GM18861 (cell line): Measurements from ENCODE around the gene HIRA.

Experiments used
- ATAC-seq: cut with Tn5 transposase; IDR thresholded peaks from one replicate; pipeline ENCODE4 v1.9.1; 2021; ENCODE audit not compliant: unreplicated experiment

Gene HIRA

DNA sequence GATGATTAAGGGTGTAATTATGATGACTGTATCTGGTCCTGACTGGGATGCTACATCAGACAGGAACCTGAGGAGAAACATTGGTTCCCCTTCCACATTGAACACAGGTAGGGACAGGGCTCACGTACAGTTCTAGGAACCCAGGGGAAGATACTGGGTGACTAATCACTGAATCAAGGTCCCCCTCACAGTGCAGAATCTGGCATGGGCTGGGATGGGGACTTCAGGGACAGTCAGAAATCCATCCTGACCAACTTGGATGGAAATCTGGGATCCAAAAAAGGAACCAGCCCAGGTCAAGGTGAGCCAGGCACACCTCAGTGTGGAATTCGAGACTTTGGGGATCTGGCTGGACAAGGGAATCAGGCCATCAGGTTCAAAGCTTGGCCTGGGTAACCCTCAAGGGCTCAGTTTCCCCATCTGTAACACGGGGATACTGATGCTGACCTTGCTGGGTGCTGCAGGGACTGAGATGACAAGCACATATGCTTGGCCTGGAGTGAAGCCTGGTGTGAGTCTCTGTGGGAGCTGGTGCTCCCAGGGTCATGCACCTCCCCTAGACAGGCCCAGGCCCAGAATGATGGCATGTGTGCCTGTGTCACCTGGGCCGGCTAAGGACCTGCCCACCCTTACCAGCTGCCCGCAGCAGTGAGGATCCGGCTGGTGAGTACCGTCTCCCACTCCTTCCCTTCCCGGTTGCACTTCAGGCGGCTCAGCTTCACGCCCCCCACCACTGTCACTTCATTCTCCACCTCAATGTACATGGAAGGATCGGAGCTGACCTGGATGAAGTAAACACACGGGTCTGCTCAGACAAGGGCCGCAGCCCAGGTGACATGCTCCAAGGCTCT, 72.6 kb downstream of the HIRA start:
- ATAC-seq: no peak

DNA sequence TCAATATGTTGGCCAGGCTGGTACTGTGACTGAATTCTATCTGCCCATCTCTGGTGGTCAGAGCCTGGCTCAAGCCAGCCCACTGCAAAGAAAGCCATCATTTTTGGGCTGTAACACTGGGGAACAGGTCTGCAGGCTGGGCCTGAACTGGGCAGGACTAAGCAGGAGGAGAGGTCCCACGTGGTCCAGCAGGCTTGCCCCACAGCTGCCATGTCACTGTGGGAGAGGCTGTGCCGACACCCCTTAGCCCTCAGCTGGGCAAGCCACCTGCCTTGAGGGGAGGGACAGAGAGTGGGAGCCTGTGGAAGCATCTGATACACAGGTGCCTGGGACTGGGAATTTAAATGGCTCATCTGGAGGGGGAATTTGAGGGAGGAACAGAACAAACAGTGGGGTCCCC, 73.3 kb downstream of the HIRA start:
- ATAC-seq: no peak

DNA sequence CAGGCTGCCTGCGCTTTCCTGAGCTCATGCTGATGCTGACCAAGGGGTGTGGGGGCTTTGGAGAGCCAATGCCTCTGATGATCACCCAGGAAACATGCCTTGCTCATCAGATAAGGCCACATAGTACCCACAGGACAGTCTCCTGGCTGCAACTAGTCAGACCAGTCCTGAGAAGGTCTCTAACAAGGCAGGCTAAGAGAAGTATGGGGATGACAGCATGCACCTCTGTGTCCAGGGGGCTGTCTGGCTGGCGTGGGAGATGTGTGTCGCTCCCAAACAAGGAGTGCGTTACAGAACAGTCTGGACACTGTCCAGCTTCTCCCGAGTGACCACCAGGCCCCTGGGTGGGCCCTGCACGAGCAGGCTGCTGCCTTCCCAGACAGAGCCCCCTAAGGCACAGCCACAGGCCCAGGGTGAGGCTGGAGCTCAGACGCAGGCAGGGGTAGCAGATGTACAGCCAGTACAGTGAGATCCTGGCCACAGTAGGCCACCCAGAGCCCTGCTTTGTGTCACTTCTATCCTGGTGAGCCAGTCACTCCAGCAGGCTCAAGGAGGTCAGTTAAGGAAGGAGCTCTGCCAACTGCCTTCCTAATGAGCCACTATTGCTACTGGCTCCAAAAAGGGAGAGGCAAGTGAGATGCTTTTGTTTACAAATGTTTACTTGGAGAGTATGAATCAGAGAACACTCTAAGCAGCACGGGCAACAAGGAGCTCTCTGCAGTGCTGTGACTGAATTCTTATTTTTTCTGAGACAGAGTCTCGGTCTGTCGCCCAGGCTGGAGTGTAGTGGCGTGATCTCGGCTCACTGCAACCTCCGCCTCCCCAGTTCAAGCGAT, 74.0 kb downstream of the HIRA start:
- no peak for ATAC-seq

DNA sequence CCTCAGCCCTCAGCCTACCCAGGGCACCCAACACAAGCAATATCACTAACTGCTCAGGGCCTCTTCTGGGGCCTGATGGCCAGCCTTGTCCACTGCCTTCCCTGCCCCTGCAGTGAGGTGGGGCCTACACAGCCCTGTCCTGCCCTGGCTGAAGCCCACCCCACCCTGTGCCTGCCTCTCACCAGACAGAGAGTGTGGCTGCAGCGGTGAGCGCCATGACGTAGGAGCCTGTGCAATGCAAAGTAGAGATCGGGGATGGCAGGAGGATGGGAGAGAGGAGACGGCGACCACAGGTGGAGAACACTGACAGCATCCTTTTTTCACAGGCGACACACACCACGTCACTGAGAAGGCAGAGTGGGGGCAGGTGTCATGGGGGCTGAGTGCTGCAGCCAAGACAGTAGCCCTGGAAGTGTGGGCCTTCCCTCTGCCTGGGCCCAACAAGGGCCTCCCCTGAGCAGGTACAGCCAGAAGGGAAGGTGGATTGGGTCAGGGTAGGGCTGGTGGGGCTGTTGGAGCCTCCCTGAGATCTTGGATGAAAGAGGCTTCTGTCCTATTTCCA, 74.7 kb downstream of the HIRA start:
- ATAC-seq: no peak

DNA sequence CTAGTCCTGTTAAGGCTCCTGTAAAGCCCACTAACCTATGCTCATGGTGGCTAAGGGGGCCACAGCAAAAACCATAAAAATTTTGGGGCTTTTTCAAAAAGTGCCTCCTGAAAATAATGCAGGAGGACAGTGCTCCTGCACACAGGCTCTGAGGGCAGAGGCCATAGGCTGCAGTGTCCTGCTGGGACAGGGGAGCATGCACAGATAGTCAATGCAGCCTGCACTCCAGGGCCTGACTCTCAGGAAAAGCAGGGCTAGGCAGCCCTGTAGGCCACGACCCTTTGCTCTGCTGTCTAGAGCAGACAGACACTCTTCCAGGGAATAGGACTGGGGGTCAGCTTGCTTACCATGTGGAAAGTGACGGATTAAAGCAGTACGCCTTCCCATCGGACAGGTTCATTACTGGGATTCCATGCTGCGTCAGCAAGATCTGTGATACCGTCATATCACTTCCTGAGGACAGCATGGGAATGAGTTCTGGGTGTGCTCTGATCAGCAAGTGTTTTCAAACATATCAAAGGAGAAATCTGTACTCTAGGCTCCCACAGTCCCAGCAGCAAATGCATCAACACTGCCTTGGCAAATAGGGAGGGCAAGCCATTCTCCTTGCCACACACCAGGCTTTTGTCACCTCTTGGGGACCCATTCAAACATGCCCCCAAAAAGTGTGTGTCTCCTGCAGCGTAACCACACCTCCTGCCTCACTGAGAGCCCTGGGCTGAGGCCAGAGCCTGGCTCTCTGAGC, 75.9 kb downstream of the HIRA start:
- ATAC-seq: no peak

- ATAC-seq: no peak
Observed at GRCh38 chr22:19354201-19354600, 77.3 kb downstream of the HIRA start.

DNA sequence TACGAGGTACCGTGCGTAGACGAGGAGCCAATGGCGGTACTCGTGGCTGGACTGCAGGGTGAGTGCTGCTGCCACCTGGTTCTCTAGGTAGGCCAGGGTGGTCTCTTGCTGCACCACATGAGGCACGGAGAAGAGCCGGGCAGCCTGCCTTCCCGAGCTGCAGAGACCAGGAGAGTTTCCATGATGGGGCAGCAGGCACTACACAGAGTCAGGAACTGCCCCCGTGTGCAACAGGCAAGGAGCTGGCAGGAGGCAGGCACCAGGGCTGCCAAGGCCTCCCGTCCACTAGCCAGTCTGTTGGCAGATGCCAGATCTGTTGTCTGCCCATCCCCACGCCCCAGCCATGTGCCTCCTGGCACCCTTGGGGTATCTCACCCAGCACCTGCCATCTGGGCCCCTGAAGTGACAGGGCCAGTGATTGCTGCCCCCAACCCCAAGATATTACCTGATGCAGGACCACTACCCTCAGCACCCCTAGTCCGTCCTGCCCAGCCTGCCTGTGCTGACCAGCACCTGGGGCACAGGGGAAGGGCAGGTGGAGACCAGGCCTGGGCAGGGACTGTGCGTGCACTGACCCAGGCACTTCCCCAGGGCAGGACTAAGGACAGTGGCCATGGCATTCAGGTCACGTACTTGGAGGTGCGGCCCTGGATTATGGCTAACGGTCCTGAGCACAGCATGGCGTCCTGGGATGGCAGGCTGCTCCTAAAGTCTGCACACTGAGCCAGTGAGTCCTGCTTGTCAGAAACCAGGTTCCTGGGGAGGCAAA, 78.0 kb downstream of the HIRA start:
- ATAC-seq: no peak

DNA sequence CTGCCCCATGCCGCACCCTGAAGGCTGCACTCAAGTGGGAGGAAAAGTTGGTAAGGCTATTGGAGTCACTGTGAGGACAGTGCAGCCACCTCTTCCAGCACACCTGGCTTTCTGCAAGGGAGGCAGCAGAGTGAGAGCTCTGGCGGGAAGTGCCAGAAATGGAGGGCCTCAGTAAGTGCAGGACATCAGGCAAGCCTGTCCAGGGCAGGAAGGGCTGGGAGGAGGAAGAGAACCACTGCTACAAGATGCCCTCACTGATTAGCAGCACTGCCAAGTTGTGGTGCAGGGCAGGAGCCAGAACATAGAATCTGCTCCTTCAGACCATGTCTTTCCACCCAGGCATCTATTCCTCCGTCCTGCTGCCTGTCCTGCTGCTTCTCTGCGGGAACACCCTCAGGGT, 78.8 kb downstream of the HIRA start:
- no peak for ATAC-seq

DNA sequence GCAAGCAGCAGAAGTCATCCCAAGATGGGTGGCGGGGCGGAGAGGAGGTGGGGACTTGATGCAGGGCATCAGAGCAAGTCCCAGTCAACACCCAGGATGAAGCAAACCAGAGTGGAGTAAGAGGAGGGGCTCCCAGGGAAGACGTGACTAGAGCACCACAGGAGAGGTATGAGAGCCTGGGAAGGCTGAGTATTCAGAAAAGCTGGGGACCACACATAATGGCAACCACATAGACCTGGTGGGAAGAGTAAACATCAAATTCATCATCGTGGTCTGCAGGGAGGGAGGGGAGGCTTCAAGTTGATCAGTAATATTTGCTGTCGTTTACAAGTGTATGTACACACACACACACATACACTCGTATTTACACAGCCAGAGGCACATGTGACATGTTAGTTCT, 79.3 kb downstream of the HIRA start:
- ATAC-seq: no peak

- ATAC-seq: no peak
Observed at GRCh38 chr22:19351604-19352003, 79.9 kb downstream of the HIRA start.

DNA sequence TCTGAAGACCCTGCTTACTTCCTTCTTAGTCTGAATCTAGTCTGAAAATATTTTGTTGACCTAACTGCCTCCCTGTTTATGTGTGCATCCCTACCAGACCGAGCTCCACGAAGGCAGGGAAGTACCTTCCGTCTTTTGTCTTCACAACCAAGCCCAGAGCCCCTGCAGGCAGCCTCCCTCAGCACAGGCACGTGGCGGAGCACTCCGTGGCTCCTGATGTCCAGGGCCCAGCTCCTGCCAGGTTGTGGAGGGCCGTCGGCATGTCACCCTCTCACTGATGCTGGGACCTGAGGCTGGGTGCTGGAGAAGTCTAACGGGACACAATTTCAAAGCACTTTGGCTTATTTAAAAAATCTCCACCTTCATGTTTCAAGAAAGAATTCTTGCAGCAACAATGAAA, 80.6 kb downstream of the HIRA start:
- ATAC-seq: no peak

DNA sequence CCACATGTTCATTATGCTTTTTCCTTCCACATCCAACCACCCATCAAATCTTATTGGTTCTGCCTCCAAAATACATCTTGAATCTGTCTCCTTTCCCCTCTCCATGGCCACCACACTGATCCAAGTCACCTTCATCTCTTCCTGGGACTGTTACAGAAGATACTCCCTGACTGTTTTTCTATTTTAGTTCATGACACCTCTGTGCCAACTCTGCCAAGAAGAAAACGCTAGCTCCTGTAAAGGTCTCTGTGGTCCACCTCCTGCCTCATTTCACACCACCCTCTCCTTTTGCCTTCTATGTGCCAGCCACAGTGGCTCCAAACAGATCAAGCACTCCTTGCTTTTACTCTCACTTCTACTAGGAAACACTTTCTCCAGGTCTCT, 81.1 kb downstream of the HIRA start:
- ATAC-seq: no peak

- ATAC-seq: no peak
Observed at GRCh38 chr22:19349778-19350475, 81.6 kb downstream of the HIRA start.

- ATAC-seq: no peak
Observed at GRCh38 chr22:19346677-19347265, 84.8 kb downstream of the HIRA start.

- ATAC-seq: no peak
Observed at GRCh38 chr22:19344420-19344819, 87.1 kb downstream of the HIRA start.

- ATAC-seq: no peak
Observed at GRCh38 chr22:19343470-19343869, 88.1 kb downstream of the HIRA start.

- no peak for ATAC-seq
Observed at GRCh38 chr22:19341500-19341899, 90.0 kb downstream of the HIRA start.

GRCh38 chr22:19337137-19337536, 94.4 kb downstream of the HIRA start:
- no peak for ATAC-seq
